ENCODE data around the gene GGTA1. TPM values are rescaled to one million over a fixed set of nuclear protein-coding genes. Genes with fewer than 3 reads are reported as not detected.

The GGTA1 gene
- total RNA-seq, 1 donor from 2014 or later = 0.64 TPM

GRCh38 chr9:121491111-121491510 lies 8.5 kb downstream of the GGTA1 start:
- H3K36me3 Mint-ChIP-seq (ENCODE audit: unreplicated experiment) = peaks cover 2% of the 10 kb centered on the region
- no peak for TF ChIP-seq CTCF (IDR thresholded peaks at IDR 0.05)
- no peak for DNase-seq (ENCODE audit: extremely low spot score, unreplicated experiment)
- no peak overlapping the region for H3K27ac Mint-ChIP-seq (ENCODE audit: unreplicated experiment)
- H3K4me1 Mint-ChIP-seq (ENCODE audit: unreplicated experiment) = peaks cover 5% of the 10 kb centered on the region
- H3K9me3 Mint-ChIP-seq (ENCODE audit: unreplicated experiment) = peaks cover 5% of the 10 kb centered on the region
- H3K27me3 Mint-ChIP-seq (ENCODE audit: unreplicated experiment) = peaks cover 16% of the 10 kb centered on the region
- H3K4me3 Mint-ChIP-seq (ENCODE audit: unreplicated experiment) = no peak overlapping the region

DNA sequence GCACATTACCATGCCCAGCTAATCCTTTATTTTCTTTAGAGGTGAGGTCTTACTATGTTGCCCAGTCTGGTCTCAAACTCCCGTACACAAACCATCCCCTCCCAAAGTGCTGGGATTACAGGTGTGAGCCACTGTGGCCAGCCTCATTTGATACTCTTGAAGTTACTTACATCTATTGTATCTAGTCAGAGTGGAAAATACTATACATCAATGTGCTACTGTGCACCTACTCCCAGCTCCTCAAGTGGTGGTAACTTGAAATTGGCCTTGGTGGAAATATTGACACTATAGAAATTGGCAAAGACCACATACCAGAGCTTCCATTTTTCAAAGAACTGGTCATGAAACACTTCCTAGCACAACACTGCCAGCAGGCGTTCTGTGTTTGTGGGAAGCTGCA lies 10.3 kb downstream of the GGTA1 start:
- H3K27ac Mint-ChIP-seq (ENCODE audit: unreplicated experiment) = no peak overlapping the region
- no peak for TF ChIP-seq CTCF (IDR thresholded peaks at IDR 0.05)
- H3K36me3 Mint-ChIP-seq (ENCODE audit: unreplicated experiment) = peaks cover 2% of the 10 kb centered on the region
- no peak overlapping the region for H3K4me3 Mint-ChIP-seq (ENCODE audit: unreplicated experiment)
- H3K4me1 Mint-ChIP-seq (ENCODE audit: unreplicated experiment) = peaks cover 5% of the 10 kb centered on the region
- H3K9me3 Mint-ChIP-seq (ENCODE audit: unreplicated experiment) = no peaks in the 10 kb centered on the region
- no peak for DNase-seq (ENCODE audit: extremely low spot score, unreplicated experiment)
- H3K27me3 Mint-ChIP-seq (ENCODE audit: unreplicated experiment) = peaks cover 6% of the 10 kb centered on the region

DNA sequence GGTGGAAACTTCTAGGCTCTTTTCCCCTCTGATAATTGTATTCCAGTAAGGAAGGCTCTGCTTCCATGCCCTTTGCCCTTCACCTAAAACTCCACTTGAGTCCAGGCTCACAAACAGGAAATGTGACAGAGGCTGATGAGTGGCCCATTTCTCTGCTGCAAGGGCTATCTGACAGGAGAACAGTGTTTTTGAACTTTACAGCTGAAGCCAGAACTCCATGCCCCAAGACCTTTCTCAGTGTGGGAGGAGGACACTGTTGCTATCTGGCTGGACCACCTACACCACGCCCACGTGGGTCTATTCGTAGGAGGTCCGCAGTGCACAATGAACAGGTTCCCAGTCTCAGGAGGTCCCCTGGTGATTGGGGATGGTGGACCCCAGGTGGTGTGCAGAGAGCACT lies 13.6 kb downstream of the GGTA1 start:
- no peaks in the 10 kb centered on the region for H3K9me3 Mint-ChIP-seq (ENCODE audit: unreplicated experiment)
- no peak for DNase-seq (ENCODE audit: extremely low spot score, unreplicated experiment)
- no peak for TF ChIP-seq CTCF (IDR thresholded peaks at IDR 0.05)
- peaks cover 2% of the 10 kb centered on the region for H3K36me3 Mint-ChIP-seq (ENCODE audit: unreplicated experiment)
- H3K27me3 Mint-ChIP-seq (ENCODE audit: unreplicated experiment) = no peaks in the 10 kb centered on the region
- H3K27ac Mint-ChIP-seq (ENCODE audit: unreplicated experiment) = no peak overlapping the region
- peaks cover 10% of the 10 kb centered on the region for H3K4me1 Mint-ChIP-seq (ENCODE audit: unreplicated experiment)
- H3K4me3 Mint-ChIP-seq (ENCODE audit: unreplicated experiment) = no peak overlapping the region

- no peaks in the 10 kb centered on the region for H3K27me3 Mint-ChIP-seq (ENCODE audit: unreplicated experiment)
- no peak for TF ChIP-seq CTCF (IDR thresholded peaks at IDR 0.05)
- no peaks in the 10 kb centered on the region for H3K36me3 Mint-ChIP-seq (ENCODE audit: unreplicated experiment)
- no peaks in the 10 kb centered on the region for H3K9me3 Mint-ChIP-seq (ENCODE audit: unreplicated experiment)
- no peak for DNase-seq (ENCODE audit: extremely low spot score, unreplicated experiment)
- peaks cover 10% of the 10 kb centered on the region for H3K4me1 Mint-ChIP-seq (ENCODE audit: unreplicated experiment)
- no peak overlapping the region for H3K27ac Mint-ChIP-seq (ENCODE audit: unreplicated experiment)
- H3K4me3 Mint-ChIP-seq (ENCODE audit: unreplicated experiment) = no peak overlapping the region
Measured at GRCh38 chr9:121485623-121486022, 14.0 kb downstream of the GGTA1 start.

- H3K4me3 Mint-ChIP-seq (ENCODE audit: unreplicated experiment) = no peak overlapping the region
- no peaks in the 10 kb centered on the region for H3K27me3 Mint-ChIP-seq (ENCODE audit: unreplicated experiment)
- TF ChIP-seq CTCF (IDR thresholded peaks at IDR 0.05) = no peak
- no peak for DNase-seq (ENCODE audit: extremely low spot score, unreplicated experiment)
- peaks cover 10% of the 10 kb centered on the region for H3K4me1 Mint-ChIP-seq (ENCODE audit: unreplicated experiment)
- no peaks in the 10 kb centered on the region for H3K36me3 Mint-ChIP-seq (ENCODE audit: unreplicated experiment)
- H3K27ac Mint-ChIP-seq (ENCODE audit: unreplicated experiment) = no peak overlapping the region
- no peaks in the 10 kb centered on the region for H3K9me3 Mint-ChIP-seq (ENCODE audit: unreplicated experiment)
Measured at GRCh38 chr9:121484651-121485446, 14.8 kb downstream of the GGTA1 start.
